Measurements from ENCODE around the gene EDIL3.

The EDIL3 gene, protein sequence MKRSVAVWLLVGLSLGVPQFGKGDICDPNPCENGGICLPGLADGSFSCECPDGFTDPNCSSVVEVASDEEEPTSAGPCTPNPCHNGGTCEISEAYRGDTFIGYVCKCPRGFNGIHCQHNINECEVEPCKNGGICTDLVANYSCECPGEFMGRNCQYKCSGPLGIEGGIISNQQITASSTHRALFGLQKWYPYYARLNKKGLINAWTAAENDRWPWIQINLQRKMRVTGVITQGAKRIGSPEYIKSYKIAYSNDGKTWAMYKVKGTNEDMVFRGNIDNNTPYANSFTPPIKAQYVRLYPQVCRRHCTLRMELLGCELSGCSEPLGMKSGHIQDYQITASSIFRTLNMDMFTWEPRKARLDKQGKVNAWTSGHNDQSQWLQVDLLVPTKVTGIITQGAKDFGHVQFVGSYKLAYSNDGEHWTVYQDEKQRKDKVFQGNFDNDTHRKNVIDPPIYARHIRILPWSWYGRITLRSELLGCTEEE

DNA sequence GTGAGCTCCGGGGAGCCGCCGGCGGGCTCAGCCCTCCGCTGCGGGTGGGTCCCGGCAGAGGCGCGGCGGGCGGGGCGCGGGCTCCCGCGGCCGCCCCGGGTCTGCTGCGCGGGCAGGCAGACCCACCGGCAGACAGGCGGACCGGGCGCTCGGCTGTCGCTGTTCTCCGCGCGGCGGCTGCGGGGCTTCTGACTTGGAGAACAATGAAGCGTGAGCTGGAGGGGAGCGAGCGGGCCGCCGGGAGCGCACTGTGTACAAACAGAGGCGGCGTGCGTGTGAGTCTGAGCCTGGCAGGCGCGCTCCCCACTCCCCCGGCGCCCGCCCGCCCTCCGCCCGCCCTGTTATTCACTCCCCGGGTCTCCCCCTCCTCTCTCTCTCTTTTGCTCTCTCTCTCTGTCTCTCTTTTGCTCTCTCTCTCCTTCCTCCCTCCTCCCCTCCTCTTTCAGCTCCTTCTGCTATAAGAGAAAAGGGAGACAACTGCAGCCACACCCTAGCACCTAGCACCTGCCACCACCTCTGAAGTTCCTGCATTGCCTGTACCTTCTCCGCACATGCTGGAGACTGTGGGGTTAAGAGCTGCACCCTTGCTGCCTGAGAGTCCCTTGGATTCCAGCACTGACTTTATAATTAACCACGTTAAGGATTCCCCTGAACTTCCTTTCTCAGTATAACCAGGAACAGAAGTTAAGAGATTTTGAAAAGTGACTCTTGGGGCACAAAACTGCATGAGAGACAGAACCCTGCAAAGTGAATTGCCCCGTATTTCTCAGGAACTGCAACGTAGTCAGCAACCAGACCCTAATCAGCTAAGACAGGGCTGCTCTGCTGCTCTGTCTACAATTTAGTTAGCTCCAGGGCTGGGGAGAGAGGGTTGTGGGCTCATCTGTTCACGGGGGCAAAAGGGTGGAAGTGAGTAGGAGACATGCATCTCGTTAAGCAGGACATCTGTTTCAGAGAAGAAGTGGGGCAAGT is at the start of gene EDIL3:
Gene EDIL3, minus strand, starts transcription at position 277 of the 972 bp plus-strand sequence. CDS start 506 bp downstream, outside the sequence.
- Histone ChIP-seq H3K27ac (ENCODE audit: low read depth, low read length) (no peak within 1 kb of the TSS), H3K4me1 (ENCODE audit: control insufficient read depth, low read length) (no peaks in the 10 kb centered on the region), H4K20me1 (ENCODE audit: control insufficient read depth, insufficient read depth, low read depth, low read length) (no peaks in the 10 kb centered on the region), H3K36me3 (ENCODE audit: control insufficient read depth, low read length) (no peaks in the 10 kb centered on the region), H3F3A (ENCODE audit: control insufficient read depth, insufficient read depth) (no peaks in the 10 kb centered on the region), H3K4me2 (ENCODE audit: low read length) (no peak within 1 kb of the TSS), H3K79me2 (ENCODE audit: control insufficient read depth, low read length) (no peaks in the 10 kb centered on the region), H3K4me3 (ENCODE audit: low read length) (no peak within 1 kb of the TSS), H3K9me2 (replicated peaks; ENCODE audit: control insufficient read depth, low read length) (no peaks in the 10 kb centered on the region), H3K27me3 (ENCODE audit: control insufficient read depth, low read length) (no peaks in the 10 kb centered on the region), H3K9me3 (ENCODE audit: control insufficient read depth, insufficient read depth, low read length) (no peaks in the 10 kb centered on the region; the same call in 1 of the 2 replicates)
- TF ChIP-seq, protein P1, sequence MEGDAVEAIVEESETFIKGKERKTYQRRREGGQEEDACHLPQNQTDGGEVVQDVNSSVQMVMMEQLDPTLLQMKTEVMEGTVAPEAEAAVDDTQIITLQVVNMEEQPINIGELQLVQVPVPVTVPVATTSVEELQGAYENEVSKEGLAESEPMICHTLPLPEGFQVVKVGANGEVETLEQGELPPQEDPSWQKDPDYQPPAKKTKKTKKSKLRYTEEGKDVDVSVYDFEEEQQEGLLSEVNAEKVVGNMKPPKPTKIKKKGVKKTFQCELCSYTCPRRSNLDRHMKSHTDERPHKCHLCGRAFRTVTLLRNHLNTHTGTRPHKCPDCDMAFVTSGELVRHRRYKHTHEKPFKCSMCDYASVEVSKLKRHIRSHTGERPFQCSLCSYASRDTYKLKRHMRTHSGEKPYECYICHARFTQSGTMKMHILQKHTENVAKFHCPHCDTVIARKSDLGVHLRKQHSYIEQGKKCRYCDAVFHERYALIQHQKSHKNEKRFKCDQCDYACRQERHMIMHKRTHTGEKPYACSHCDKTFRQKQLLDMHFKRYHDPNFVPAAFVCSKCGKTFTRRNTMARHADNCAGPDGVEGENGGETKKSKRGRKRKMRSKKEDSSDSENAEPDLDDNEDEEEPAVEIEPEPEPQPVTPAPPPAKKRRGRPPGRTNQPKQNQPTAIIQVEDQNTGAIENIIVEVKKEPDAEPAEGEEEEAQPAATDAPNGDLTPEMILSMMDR (IDR thresholded peaks at IDR 0.05; ENCODE audit: low read depth, low read length, poor library complexity, severe bottlenecking): no peak
- no peak for TF ChIP-seq EZH2phosphoT487 (IDR thresholded peaks at IDR 0.05; ENCODE audit: borderline replicate concordance, low read length)

DNA sequence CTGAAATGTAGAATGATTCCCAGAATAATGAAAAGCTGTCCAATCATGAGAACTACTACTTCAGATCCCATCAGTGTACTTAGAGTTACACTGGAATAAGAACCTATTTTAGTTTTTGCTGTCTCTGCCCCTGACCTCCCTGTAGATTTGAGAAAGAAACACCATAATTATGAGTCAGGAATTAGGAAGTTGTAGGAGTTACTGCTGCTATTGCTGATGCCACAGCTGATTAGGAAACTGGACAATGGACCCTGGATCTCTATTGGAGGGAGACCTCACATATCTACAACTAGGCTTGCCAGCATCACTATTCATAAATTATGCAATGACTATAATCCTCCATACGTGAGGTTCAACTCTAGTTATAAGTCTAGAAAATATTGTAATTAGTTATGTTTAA is 48.8 kb upstream of the EDIL3 start:
- Histone ChIP-seq H3K4me2 (ENCODE audit: low read length) (no peak overlapping the region), H3F3A (ENCODE audit: control insufficient read depth, insufficient read depth) (no peaks in the 10 kb centered on the region), H3K79me2 (ENCODE audit: control insufficient read depth, low read length) (no peaks in the 10 kb centered on the region), H3K4me1 (ENCODE audit: control insufficient read depth, low read length) (no peaks in the 10 kb centered on the region), H3K9me3 (ENCODE audit: control insufficient read depth, insufficient read depth, low read length) (no peaks in the 10 kb centered on the region), H3K36me3 (ENCODE audit: control insufficient read depth, low read length) (no peaks in the 10 kb centered on the region), H3K27ac (ENCODE audit: low read depth, low read length) (no peak overlapping the region), H4K20me1 (ENCODE audit: control insufficient read depth, insufficient read depth, low read depth, low read length) (no peaks in the 10 kb centered on the region), H3K27me3 (ENCODE audit: control insufficient read depth, low read length) (no peaks in the 10 kb centered on the region), H3K4me3 (ENCODE audit: low read length) (no peak overlapping the region), H3K9me2 (replicated peaks; ENCODE audit: control insufficient read depth, low read length) (no peaks in the 10 kb centered on the region)
- TF ChIP-seq, protein P1 (IDR thresholded peaks at IDR 0.05; ENCODE audit: low read depth, low read length, poor library complexity, severe bottlenecking): no peak
- TF ChIP-seq EZH2phosphoT487 (IDR thresholded peaks at IDR 0.05; ENCODE audit: borderline replicate concordance, low read length): no peak

DNA sequence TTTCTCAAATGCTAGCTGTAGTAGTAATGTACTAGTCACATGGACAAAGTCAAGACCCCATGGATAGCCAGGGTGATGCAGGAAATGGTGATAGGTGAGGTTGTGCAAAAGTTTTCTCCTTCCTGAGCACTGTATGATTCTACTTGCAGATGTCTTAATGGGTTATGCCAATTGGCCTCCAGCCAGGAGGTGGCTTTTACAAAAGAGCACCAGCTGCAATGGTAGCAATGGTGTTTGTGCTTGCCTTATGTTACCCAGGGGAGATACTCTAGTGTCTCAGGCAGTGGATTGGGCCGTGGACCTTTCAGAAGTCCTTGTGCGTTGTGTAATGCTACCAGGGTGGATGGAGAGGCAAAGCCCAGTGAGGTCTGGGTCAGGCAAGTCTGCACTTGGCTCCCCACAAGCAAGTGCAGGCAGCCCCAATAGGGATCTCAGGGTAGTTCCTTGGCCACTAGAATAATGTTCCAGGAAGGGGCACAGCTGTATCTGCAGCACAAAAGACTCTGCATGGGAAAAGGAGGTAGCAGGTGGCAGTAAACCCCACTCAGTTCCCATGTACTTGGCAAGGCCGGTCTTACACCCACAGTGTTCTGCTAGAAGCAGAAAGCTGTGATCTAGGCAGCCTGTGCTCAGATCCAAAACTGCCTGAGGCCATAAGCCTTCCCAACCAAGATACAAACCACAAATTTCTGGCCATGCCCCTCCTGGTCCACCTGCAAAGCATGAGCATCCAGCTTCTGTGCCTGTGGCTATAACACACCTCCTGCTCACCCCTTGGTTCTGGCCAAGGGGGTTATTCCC is 46.4 kb upstream of the EDIL3 start:
- Histone ChIP-seq H3K27ac (ENCODE audit: low read depth, low read length) (no peak overlapping the region), H3K4me2 (ENCODE audit: low read length) (no peak overlapping the region), H3K4me1 (ENCODE audit: control insufficient read depth, low read length) (no peaks in the 10 kb centered on the region), H3K9me2 (replicated peaks; ENCODE audit: control insufficient read depth, low read length) (no peaks in the 10 kb centered on the region), H3F3A (ENCODE audit: control insufficient read depth, insufficient read depth) (no peaks in the 10 kb centered on the region), H3K4me3 (ENCODE audit: low read length) (no peak overlapping the region), H3K79me2 (ENCODE audit: control insufficient read depth, low read length) (no peaks in the 10 kb centered on the region), H3K36me3 (ENCODE audit: control insufficient read depth, low read length) (no peaks in the 10 kb centered on the region), H3K27me3 (ENCODE audit: control insufficient read depth, low read length) (no peaks in the 10 kb centered on the region), H4K20me1 (ENCODE audit: control insufficient read depth, insufficient read depth, low read depth, low read length) (no peaks in the 10 kb centered on the region), H3K9me3 (ENCODE audit: control insufficient read depth, insufficient read depth, low read length) (no peaks in the 10 kb centered on the region)
- no peak for TF ChIP-seq EZH2phosphoT487 (IDR thresholded peaks at IDR 0.05; ENCODE audit: borderline replicate concordance, low read length)
- TF ChIP-seq, protein P1 (IDR thresholded peaks at IDR 0.05; ENCODE audit: low read depth, low read length, poor library complexity, severe bottlenecking): no peak

All from DOHH2 (cell line).